GM10847 (cell line): Measurements from ENCODE around the gene NOD1.

Experiments used
- POLR2A ChIP-seq: IDR thresholded peaks from 2 replicates; pipeline ENCODE4 v1.6.1; 2011; ENCODE audit not compliant: insufficient read length; ENCODE audit errors: extremely low read depth

The NOD1 gene, protein sequence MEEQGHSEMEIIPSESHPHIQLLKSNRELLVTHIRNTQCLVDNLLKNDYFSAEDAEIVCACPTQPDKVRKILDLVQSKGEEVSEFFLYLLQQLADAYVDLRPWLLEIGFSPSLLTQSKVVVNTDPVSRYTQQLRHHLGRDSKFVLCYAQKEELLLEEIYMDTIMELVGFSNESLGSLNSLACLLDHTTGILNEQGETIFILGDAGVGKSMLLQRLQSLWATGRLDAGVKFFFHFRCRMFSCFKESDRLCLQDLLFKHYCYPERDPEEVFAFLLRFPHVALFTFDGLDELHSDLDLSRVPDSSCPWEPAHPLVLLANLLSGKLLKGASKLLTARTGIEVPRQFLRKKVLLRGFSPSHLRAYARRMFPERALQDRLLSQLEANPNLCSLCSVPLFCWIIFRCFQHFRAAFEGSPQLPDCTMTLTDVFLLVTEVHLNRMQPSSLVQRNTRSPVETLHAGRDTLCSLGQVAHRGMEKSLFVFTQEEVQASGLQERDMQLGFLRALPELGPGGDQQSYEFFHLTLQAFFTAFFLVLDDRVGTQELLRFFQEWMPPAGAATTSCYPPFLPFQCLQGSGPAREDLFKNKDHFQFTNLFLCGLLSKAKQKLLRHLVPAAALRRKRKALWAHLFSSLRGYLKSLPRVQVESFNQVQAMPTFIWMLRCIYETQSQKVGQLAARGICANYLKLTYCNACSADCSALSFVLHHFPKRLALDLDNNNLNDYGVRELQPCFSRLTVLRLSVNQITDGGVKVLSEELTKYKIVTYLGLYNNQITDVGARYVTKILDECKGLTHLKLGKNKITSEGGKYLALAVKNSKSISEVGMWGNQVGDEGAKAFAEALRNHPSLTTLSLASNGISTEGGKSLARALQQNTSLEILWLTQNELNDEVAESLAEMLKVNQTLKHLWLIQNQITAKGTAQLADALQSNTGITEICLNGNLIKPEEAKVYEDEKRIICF

DNA sequence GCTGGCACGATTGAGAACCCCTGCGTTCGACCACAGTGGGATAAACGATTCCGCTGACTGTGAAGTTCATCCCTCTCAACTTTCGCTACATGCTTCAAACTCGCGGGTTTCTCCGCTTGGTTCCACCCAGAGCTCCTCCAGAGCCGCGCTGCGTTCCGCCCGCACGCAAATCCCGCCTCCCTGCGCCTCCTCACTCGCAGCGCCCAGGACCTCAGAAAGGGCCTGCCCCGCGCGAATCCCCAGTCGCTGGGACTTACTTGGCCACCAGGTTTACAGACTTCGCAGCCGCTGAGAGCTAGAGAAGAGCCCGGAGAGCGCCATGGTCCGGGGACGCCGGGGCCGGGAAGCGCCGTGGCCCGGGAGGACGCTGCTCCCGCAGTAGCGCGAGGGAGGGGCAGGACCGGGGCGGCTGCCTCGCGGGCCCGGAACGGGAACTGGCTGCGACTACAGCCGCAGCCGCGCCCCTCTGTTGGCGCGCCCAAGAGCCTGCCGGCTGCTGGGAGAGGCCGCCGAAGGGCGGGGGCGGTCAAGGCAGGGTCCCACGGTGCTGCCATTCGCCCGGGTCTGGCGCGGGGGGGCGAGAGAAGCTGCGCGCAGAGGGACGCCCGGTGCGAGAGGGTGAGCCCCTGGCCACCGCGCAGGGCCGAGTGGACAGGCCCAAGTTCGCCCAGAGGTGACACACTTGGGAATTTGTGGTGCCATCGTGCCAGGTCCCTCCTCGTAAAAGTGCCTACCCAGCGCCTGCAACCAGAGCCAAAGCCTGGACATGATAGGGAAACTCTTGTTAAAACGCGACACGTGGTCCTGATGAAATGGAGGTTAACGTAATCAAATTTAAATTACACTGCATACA lies at the start of gene NOD1:
NOD1 (minus strand) TSS at position 436 of the 853 bp plus-strand sequence. CDS start 21,863 bp downstream, outside the sequence.
- TF ChIP-seq POLR2A: peak; percentile 62

DNA sequence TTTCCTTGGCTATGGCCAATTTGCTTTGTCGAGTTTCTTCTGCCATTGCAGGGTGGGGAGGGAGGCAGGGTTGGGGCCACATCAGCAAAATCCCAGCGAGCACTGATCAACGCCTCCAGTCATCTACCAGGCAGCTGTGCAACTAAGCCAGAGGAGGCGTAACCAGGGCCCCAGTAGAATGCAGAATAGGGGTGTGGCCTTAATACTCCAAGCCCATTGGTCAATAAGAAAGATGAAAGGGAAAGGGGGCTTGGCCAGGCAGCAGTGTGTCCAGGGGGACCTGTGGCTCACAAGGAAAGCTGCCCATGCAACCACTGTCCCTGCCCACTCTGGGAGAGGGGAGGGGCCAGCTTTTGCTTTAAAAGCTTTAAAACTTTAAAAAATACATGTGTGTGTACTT lies 47.6 kb upstream of the NOD1 start:
- TF ChIP-seq POLR2A: no peak

DNA sequence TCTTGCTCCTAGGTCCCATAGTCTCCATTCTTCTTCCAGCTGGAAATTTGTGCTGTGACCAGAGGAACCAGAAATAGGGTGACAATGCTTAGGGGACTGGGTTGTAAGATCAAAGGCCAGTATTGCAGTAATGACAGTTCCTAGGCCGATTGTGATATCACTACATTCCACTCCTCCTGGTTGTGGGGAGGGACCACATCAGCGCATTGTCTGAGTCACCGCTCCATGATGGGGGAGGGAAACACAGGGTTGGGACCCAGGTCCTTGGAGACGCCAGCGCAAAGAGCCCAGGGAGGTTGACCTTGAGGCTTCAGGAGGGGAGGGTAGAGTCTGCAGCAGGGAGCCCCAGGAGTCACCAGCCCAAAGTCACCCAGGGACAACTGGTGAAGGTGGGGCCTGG lies 46.8 kb upstream of the NOD1 start:
- no peak for TF ChIP-seq POLR2A

DNA sequence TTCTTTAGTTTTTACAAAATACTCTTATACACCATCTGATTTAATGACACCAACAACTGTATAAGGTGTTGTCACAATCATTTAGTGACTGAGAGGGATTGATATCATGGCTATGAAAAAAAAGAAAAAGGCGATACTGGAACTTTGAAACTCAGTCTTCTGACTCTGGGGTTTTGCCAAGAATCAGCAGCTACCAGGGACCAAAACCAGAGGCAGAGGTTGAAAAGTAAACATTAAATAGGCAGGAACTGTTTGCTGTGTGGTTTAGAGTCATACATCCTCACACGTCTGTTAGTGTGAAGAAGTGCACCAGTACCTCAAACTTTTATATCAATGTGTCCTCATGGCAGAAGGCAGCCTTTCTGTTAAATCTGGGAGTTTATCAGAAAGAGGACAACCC lies 46.0 kb upstream of the NOD1 start:
- TF ChIP-seq POLR2A: no peak

DNA sequence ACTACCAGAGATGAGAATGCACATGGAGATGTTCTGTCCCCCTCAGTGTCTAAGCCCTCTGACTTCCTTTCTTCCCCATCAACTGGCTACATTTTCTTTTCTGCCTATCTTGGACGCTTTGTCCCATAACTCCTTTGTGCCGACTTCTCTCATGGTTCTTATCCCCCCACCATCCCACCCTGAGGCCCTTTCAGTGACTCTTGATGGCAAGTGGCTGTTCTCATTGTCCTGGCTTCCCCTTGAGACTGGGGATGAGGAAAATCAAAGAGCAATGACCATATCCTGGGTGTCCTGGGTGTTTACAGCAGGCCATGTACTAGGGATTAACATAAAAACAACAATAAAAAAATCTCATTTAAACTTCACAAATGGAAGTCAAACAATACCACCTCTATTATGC lies 44.9 kb upstream of the NOD1 start:
- TF ChIP-seq POLR2A: no peak

DNA sequence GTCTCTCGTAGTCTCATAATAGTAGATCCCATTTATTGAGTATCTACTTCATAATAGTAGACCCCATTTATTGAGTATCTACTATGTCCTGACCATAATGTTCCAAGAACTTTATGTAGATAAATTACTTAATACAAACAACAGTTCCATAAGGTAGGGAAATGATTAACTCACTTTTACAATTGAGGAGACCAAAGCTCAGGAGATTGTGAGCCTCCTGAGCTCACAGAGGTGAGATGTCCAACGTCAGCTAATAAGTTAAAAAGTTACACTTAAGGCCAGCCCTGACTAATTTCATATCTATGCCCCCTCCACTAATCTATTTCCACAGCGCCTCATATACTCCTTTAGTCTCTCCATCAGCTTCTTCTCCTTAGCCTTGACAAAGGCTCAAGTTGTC lies 43.6 kb upstream of the NOD1 start:
- no peak for TF ChIP-seq POLR2A

DNA sequence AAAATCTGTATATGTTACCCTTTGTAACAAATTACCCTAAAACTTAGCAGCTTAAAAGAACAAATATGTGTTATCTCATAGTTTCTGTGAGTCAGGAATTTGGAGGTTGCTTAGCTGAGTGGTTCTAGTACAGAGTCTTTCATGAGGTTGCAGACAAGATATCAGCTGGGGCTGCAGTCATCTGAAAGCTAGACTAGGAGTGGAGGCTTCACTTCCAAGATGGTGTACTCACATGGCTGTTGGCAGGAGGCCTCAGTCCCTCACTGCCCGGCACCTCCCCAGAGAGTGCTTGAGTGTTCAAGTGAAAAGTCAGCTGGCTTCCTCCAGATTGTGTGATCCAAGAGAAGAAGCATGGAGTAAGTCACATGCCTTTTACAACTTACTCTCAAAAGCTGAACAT lies 42.9 kb upstream of the NOD1 start:
- no peak for TF ChIP-seq POLR2A

DNA sequence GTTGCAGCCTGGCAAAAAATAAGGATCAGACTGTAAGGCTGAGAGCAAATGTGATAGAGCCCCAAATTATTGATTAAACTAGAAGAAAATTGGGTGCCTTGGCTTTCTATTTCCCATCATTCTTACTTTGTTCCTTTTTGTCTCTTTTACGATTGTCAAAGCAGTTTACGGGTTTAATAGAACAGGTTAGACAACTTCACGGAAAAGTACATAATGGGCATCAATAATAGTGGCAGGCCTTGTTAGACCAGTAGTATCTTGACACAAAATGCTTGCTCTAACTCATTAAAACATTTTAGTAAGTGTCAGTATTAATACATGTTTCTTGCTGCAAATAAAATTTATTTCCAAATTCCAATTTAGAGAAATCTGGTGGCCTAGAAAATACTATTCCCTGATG lies 40.5 kb upstream of the NOD1 start:
- TF ChIP-seq POLR2A: no peak

DNA sequence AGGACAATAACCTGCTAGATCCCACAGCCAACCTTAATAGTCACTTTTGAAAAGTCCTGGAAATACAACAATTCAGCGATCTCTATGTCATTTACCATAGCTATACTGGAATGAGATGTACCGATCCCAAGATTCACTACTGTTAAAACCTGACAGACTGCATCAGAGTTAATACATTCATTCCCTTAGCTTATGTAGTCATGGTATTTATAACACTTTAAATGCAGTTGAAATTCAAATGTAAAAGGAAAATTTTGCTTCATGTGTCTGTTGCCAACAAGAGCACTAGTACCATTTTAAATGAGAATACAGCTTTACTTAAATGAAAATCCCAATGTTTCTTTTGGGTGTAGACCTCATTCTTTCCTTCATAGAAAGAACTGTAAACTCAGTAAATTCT lies 37.2 kb upstream of the NOD1 start:
- no peak for TF ChIP-seq POLR2A

DNA sequence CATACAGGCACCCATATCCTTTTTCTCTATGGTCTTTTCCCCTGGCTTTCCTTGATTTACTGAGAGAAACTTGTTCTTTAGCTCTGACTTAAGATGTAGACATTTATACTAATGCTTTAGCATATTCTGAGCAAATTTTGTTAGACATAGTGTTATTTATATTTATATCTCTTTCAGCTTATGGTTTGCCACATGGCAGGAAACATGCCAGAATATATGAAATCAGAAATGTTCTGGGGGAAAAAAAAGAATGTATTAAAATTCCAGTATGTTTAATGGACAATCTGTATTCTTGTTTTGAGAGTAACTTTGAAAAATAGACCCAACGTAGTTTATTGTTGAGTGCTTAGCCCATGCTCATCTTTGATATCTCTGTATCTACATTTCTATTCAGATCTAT lies 36.2 kb upstream of the NOD1 start:
- no peak for TF ChIP-seq POLR2A

DNA sequence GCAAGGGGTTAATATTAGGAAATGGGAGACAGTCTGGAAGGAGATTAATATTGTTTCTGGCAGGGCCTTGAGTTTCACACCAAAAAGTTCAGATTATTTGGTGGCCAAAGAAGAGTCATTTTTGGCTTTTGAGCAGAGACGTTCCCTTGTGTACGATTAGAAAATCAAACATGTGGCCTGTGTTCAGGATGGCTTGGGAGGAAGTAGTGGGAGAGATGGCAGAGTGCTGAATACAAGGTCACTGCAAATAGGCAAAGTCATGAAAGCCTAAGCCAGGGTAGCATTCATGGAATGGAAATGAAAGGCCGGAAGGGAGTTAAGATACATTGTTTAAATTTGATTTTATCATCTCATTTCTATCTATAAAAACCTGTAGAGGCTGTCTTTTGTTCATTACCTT lies 35.6 kb upstream of the NOD1 start:
- no peak for TF ChIP-seq POLR2A

DNA sequence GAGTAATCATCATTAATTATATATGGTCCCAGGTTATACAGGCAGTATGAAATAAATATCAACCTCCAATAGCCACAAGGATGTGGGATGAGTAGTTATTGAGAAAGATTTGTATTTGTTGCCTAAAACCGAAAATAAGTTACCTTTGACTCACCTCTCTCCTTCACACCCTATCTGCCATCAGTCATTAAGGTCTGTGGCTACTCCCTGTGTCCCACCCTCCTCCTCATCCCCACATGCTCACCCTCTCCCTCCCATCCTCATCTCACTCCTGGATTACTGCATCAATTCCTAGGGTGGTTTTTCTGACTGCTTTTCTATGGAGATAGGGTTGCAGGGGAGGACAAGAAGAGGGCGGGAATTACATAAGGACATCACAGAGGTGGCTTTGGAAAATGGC lies 35.2 kb upstream of the NOD1 start:
- TF ChIP-seq POLR2A: no peak

DNA sequence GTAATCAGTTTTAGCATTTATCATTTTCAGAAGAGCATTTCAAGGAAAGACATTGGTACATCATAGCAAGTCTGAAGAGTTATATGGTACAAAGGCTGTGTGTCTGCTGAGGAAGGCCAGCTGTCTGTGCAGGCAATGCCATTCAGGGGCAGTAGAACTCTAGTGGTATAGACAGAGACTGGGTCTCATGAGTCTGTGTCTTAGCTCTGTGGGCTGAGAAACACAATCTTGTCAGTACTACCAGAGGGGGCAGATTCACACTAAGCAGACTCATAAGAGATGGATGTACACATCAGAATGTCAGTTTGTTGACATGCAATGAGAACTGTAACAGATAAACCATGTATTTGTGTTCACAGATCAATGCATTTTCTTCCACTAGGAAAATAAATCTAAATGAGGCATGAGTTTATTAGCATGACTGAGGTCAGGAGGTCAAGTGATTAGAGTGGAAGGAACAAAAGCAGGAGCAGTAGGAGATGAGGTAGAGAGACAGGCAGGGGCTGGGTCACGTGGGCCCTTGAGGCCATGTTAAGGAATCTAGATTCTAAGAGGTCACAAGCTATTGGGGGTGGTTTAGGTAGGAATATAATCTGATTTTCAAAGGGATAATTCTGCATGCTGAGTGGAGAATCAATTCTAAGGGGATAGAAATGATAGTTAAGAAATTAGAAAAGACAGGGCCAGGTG lies 33.5 kb upstream of the NOD1 start:
- TF ChIP-seq POLR2A: no peak

DNA sequence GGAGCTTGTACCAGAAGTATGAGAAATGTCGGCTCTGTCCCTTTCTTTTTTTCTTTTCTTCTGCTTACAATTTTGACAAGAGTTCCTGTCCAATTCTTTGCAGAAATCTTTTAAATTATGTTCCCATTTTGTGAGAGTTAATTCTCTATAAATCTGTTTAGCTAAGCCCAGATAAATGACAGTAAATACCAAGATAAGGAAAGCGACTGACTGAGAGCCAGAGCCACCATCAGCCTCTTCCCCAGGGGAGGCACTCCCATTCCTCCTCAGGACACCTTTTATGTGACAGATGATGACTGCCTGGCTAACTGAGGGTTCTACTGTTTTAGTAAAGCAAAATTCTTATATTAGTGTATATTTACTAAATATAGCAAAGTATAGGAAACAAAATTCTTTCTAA lies 32.9 kb upstream of the NOD1 start:
- no peak for TF ChIP-seq POLR2A
